ENCODE results near the gene PHACTR2. TPM values are rescaled to one million over a fixed set of nuclear protein-coding genes. Genes with fewer than 3 reads are reported as not detected.

PHACTR2 gene
- total and polyA plus RNA-seq, 2 of the 13 experiments (the other 11 are each of a cell fraction or from before 2014, with no cell fraction given), result 11.3 to 28.2 TPM

GRCh38 chr6:143743301-143744166 lies 65.8 kb downstream of the PHACTR2 start (continued):
- no peak for TF ChIP-seq HNF1B (CRISPR knock-in tag; IDR thresholded peaks at IDR 0.05)

GRCh38 chr6:143744551-143745165 lies 66.9 kb downstream of the PHACTR2 start:
- WGBS (ENCODE audit: low lambda C conversion rate), result 28% methylated on average over 8 of the region's 8 CpGs
- DNase-seq (ENCODE audit: low spot score), result peak; percentile 85
- Histone ChIP-seq H3K4me1 (ENCODE audit: insufficient read depth, low read length) (peaks cover 70% of the 10 kb centered on the region), H3K79me2 (ENCODE audit: insufficient read depth, low read length) (peaks cover 2% of the 10 kb centered on the region), H3K27ac (ENCODE audit: extremely low read length, insufficient read depth, low read length) (peak overlapping the region; percentile 98), H3K27me3 (ENCODE audit: control insufficient read depth in 1 of 2, insufficient read depth in 2 of 2, low read length in 2 of 2) (no peaks in the 10 kb centered on the region), H3K4me3 (replicated peaks in 1 of 3; ENCODE audit: insufficient read depth in 1 of 3, low read depth in 2 of 3, low read length in 3 of 3) (peak overlapping the region; percentile 45 to 74 (median 49)), H2AFZ (ENCODE audit: low read length) (peak overlapping the region; percentile 20), H3K4me2 (ENCODE audit: low read depth, low read length) (peak overlapping the region; percentile 98), H3K36me3 (replicated peaks in 1 of 2; ENCODE audit: control insufficient read depth in 1 of 2, insufficient read depth in 2 of 2, low read length in 2 of 2) (no peaks in the 10 kb centered on the region), H3K9me3 (ENCODE audit: low read length) (no peaks in the 10 kb centered on the region), H4K20me1 (ENCODE audit: insufficient read depth, low read length) (no peaks in the 10 kb centered on the region), H3K9ac (ENCODE audit: insufficient read depth, low read depth, low read length) (peak overlapping the region; percentile 94)
- CTCF ChIA-PET (ENCODE audit: low intra/inter-chr PET ratio, low total read pairs), result no interaction called here
- FAIRE-seq, result no peak
- 0 out of 3 replicates have a peak, but pooled peaks have one; percentile 0 for ATAC-seq
- POLR2A ChIA-PET, result interaction anchor here (0.6 to 4.6 kb wide), 10 partner anchors 14 to 233 kb away, joined by 3 to 48 read pairs (median 4); partner anchors contain the start of genes FUCA2, LTV1 and PHACTR2
- intact Hi-C loops (cut with micrococcal nuclease; ENCODE audit: unreplicated experiment), result loop anchor here (1.0 to 5.0 kb wide), 6 partner anchors 52 to 268 kb away; partner anchors contain the start of gene LTV1
- BruUV-seq (replicated peaks), result TSS peak; percentile 83
- in situ Hi-C loops (cut with HindIII; ENCODE audit: extremely low pct_ligation_motif_present, low pct_unique_long_range_greater_than_20kb), result loop anchor here (5.0 kb wide), 1 partner anchor 52 kb away; no protein-coding TSS in a partner anchor
- TF ChIP-seq GABPA (IDR thresholded peaks at IDR 0.05; ENCODE audit: low read depth, low read length) (no peak), GABPA (CRISPR knock-in tag; IDR thresholded peaks at IDR 0.05; ENCODE audit: low read depth) (peak; percentile 19; the same call in 1 of the 2 replicates), ZMAT5 (CRISPR knock-in tag; IDR thresholded peaks at IDR 0.05; ENCODE audit: borderline replicate concordance, low read depth) (no peak), DNMT3B (CRISPR knock-in tag; conservative IDR thresholded peaks at IDR 0.05) (no peak), ZNF484 (CRISPR knock-in tag; IDR thresholded peaks at IDR 0.05; ENCODE audit: borderline replicate concordance, low read depth) (no peak), ZMAT3 (CRISPR knock-in tag; conservative IDR thresholded peaks at IDR 0.05) (no peak), KLF13 (CRISPR knock-in tag; IDR thresholded peaks at IDR 0.05) (no peak), ZNF431 (CRISPR knock-in tag; IDR thresholded peaks at IDR 0.05; ENCODE audit: borderline replicate concordance, low read depth) (0 out of 2 replicates have a peak, but pooled peaks have one; percentile 8), ZBTB26 (CRISPR knock-in tag; IDR thresholded peaks at IDR 0.05; ENCODE audit: borderline replicate concordance) (peak; percentile 60; the same call in 1 of the 2 replicates), ZNF737 (CRISPR knock-in tag; IDR thresholded peaks at IDR 0.05; ENCODE audit: borderline replicate concordance) (no peak), ATAD3A (CRISPR knock-in tag; IDR thresholded peaks at IDR 0.05) (no peak), ZNF362 (CRISPR knock-in tag; IDR thresholded peaks at IDR 0.05; ENCODE audit: borderline replicate concordance) (peak; percentile 69), ASH2L (IDR thresholded peaks at IDR 0.05; ENCODE audit: insufficient read length, low read depth, low read length) (no peak), ZC3H4 (CRISPR knock-in tag; IDR thresholded peaks at IDR 0.05; ENCODE audit: borderline replicate concordance) (peak; percentile 65; the same call in 1 of the 2 replicates), ZNF619 (CRISPR knock-in tag; IDR thresholded peaks at IDR 0.05) (no peak)

Measured in HepG2 (cell line).